Mesothelial cell of epicardium (in vitro differentiated cells): ENCODE results near the gene LIN54. TPM values are rescaled to one million over a fixed set of nuclear protein-coding genes. Genes with fewer than 3 reads are reported as not detected.
A peak's percentile ranks its signal among the peaks of the same experiment; 100 is the strongest.

ENCODE experiments used
- DNase-seq, 2 experiments: peaks; one replicate each; pipeline ENCODE4 v3.0.0; 2021; ENCODE audit warnings: low spot score in 2 of 2; ENCODE audit not compliant: unreplicated experiment in 2 of 2
- H3K27ac Mint-ChIP-seq: 2 replicates; pipeline ENCODE4 v1.8.0; 2021; ENCODE audit warnings: mixed read lengths
- H3K27me3 Mint-ChIP-seq: 2 replicates; pipeline ENCODE4 v1.8.0; 2021; ENCODE audit warnings: low read depth, mixed read lengths
- H3K36me3 Mint-ChIP-seq: 2 replicates; pipeline ENCODE4 v1.8.0; 2021; ENCODE audit warnings: mixed read lengths
- H3K4me1 Mint-ChIP-seq: 2 replicates; pipeline ENCODE4 v1.8.0; 2021; ENCODE audit warnings: mixed read lengths
- H3K4me3 Mint-ChIP-seq: 2 replicates; pipeline ENCODE4 v1.8.0; 2021; ENCODE audit warnings: mild to moderate bottlenecking, moderate library complexity, mixed read lengths
- H3K9me3 Mint-ChIP-seq: 2 replicates; pipeline ENCODE4 v1.8.0; 2021; ENCODE audit warnings: mixed read lengths
- total RNA-seq: library from RNA; stranded (reverse); gene quantifications from 3 replicates; pipeline ENCODE4 v1.2.1, GENCODE V29; 2021
- TF ChIP-seq, protein P1 (sequence below): fragments of 200-600 bp; sonication (generic); IDR thresholded peaks from one replicate; pipeline ENCODE4 v1.5.0; 2021; ENCODE audit warnings: antibody characterized with exemption; ENCODE audit not compliant: unreplicated experiment

The LIN54 gene
- total RNA-seq, 1 donor from 2014 or later = 12.9 TPM

DNA sequence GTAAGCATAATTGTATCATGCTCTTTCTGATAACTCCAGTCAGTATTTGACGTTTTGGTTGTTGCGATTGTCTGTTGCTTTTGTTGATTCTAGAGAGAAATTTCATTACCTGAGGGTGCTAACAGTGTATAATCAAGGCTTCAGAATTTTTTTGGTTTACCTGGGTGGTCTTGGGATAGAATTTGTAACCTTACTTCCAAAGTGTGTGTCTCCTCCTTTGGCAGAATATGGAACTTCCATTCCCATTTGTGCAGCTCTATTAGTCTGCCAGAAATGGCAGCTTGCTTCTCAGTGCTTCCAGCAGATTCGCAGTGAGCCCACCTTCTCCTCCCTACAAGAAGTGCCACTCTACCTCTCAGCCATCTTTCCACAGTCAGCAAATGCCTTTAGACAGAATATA, 29.6 kb upstream of the LIN54 start:
- Mint-ChIP-seq H3K27ac (no peak overlapping the region), H3K4me1 (peaks cover 18% of the 10 kb centered on the region), H3K9me3 (no peaks in the 10 kb centered on the region), H3K27me3 (no peaks in the 10 kb centered on the region), H3K4me3 (no peak overlapping the region), H3K36me3 (peaks cover 4% of the 10 kb centered on the region)
- DNase-seq = no peak
- TF ChIP-seq, protein P1, sequence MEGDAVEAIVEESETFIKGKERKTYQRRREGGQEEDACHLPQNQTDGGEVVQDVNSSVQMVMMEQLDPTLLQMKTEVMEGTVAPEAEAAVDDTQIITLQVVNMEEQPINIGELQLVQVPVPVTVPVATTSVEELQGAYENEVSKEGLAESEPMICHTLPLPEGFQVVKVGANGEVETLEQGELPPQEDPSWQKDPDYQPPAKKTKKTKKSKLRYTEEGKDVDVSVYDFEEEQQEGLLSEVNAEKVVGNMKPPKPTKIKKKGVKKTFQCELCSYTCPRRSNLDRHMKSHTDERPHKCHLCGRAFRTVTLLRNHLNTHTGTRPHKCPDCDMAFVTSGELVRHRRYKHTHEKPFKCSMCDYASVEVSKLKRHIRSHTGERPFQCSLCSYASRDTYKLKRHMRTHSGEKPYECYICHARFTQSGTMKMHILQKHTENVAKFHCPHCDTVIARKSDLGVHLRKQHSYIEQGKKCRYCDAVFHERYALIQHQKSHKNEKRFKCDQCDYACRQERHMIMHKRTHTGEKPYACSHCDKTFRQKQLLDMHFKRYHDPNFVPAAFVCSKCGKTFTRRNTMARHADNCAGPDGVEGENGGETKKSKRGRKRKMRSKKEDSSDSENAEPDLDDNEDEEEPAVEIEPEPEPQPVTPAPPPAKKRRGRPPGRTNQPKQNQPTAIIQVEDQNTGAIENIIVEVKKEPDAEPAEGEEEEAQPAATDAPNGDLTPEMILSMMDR = peak; percentile 38

DNA sequence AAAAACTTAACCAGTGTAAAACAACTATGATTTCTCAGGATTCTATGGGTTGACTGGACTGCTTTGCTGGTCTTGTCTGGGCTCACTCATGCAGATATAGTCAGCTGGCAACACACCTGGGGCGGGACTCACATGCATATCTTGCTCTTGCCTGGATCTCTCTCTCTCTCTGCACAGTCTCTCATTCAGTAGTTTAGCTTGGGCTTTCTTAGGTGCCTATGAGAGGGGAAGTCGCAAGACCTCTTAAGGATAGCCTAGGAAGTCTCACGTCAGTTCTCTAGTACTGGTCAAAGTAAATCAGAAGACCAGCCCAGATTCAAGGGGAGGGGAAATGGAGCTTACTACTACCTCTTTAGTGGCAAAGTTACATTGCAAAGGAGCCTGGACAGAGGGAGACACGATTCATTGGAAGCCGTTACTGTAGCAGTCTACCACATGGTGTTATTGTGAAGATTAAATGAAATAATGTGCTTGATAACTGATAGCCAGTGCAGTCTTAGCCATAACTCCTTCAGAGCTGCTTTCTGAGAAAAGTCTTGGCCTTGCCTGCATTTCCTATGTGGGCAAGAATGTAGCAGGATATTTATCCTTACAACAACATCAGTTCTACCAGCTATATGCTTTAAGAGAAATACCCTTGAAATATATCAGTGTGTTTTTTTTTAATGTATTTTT, 26.5 kb upstream of the LIN54 start:
- Mint-ChIP-seq H3K36me3 (peaks cover 1% of the 10 kb centered on the region), H3K27me3 (peaks cover 1% of the 10 kb centered on the region), H3K4me1 (peaks cover 18% of the 10 kb centered on the region), H3K9me3 (no peaks in the 10 kb centered on the region), H3K27ac (no peak overlapping the region), H3K4me3 (peak overlapping the region; percentile 14)
- no peak for DNase-seq
- TF ChIP-seq, protein P1 = no peak

DNA sequence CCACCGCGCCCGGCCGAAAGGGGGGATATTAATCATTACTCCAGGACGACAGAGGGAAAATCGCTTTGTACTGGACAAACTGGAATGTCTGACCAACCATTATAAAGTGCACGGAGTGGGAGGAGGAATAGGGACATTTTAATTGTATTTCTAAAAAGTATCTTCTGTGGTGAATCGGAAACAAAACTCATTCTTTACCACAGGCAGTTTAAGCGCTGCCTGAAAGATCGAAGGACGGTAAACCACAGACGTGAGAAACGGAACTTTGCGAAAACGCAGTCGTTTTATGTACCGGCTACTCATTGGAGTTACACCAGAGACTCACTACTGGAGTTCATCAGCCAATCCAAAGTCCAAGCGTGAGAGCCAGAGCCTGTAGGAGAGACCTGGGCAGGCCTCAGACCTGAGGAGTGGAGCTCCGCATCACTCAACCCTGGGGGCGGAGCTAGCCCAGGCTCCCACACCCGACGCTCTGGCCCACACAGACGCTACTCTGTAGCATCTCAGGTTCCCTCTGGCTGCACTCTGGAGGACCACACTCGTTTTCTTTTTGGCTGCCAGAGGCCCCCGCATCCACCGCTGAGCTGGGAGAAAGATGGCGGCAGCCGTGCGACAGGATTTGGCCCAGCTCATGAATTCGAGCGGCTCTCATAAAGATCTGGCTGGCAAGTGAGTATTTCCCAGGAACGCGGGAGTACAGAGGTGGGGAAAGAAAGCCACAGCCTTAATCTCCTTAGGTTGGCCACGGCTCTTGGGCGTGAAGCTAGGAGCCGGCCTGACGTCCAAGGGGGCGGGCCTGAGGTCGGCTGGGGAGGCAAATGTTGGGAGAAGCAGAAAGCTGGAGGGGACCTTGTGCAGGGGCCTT, 24.2 kb upstream of the LIN54 start, which contains the start of gene COPS4:
TSS of gene COPS4 (plus strand) at position 554 of the 865 bp plus-strand sequence. CDS start at position 596, 42 bp downstream.
- H3K27ac Mint-ChIP-seq = peak within 1 kb of the TSS; percentile 99
- peak within 1 kb of the TSS; percentile 100 for H3K4me3 Mint-ChIP-seq
- peaks cover 15% of the 10 kb centered on the region for H3K27me3 Mint-ChIP-seq
- DNase-seq = peak; percentile 89
- H3K4me1 Mint-ChIP-seq = peaks cover 18% of the 10 kb centered on the region
- no peaks in the 10 kb centered on the region for H3K36me3 Mint-ChIP-seq
- TF ChIP-seq, protein P1 = no peak
- no peaks in the 10 kb centered on the region for H3K9me3 Mint-ChIP-seq

DNA sequence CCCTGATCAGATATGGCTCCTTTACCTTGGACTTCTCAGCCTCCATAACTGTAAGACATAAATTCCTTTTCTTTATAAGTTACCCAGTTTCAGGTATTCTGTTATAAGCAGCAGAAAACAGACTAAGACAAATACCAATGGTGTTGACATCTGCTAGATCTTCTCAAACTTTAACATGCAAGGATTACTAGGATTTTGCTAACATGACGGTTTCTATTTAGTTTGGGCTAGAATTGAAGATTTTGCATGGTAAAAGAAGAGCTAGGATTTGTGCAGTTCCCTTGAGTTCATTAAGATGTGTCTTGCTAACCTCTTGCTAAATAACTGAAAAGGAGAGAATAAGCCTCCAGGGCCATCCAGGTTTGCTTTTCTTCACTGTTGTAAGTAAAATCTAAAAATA, 19.1 kb upstream of the LIN54 start:
- H3K27me3 Mint-ChIP-seq = peaks cover 41% of the 10 kb centered on the region
- peaks cover 3% of the 10 kb centered on the region for H3K36me3 Mint-ChIP-seq
- no peaks in the 10 kb centered on the region for H3K4me1 Mint-ChIP-seq
- TF ChIP-seq, protein P1 = no peak
- DNase-seq = no peak
- peaks cover 11% of the 10 kb centered on the region for H3K9me3 Mint-ChIP-seq
- H3K4me3 Mint-ChIP-seq = no peak overlapping the region
- no peak overlapping the region for H3K27ac Mint-ChIP-seq

DNA sequence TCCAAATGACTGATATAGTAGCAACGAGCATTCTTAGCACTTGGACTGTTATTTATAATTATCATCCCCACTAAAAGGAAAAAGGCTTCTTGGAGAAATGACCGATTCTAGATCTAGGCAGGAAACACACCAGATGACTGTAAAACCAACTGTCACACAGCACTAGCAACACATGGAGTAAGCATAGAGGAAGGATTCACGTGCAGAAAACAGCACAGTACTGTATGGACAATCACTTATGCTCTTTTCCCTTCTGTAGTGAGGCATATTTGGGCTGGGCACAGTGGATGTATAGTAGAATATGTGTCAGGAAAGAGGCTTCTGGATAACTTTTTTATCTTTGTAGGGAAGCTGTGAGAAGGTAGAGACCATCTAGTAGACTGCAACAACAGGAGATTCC, 18.4 kb upstream of the LIN54 start:
- TF ChIP-seq, protein P1 = no peak
- H3K4me3 Mint-ChIP-seq = no peak overlapping the region
- no peak for DNase-seq
- no peaks in the 10 kb centered on the region for H3K4me1 Mint-ChIP-seq
- H3K27ac Mint-ChIP-seq = no peak overlapping the region
- peaks cover 14% of the 10 kb centered on the region for H3K9me3 Mint-ChIP-seq
- H3K36me3 Mint-ChIP-seq = peaks cover 3% of the 10 kb centered on the region
- peaks cover 41% of the 10 kb centered on the region for H3K27me3 Mint-ChIP-seq
